CD8-positive, alpha-beta memory T cell (primary cell): ENCODE data around the gene MRI1. TPM values are rescaled to one million over a fixed set of nuclear protein-coding genes. Genes with fewer than 3 reads are reported as not detected.

Experiments used
- CTCF ChIA-PET: fragments of 350-600 bp; sonication (Branson Sonifier 250); formaldehyde crosslinking; loops from one replicate; lab custom pipeline; 2021; ENCODE audit warnings: antibody characterized with exemption; lab: Charles Lee
- POLR2A ChIA-PET: fragments of 350-600 bp; sonication (Branson Sonifier 250); formaldehyde crosslinking; loops from one replicate; lab custom pipeline; 2021; ENCODE audit warnings: antibody characterized with exemption; lab: Charles Lee
- DNase-seq, 5 donors: peaks; one replicate each; pipeline versions ENCODE4 v3.0.0 to v3.0.0-alpha.2; 2020 to 2022; ENCODE audit warnings: mixed read lengths in 1 of 5
- H3K27ac ChIP-seq: one replicate; pipeline ENCODE4 v1.7.0; 2013; ENCODE audit warnings: low read depth, mild to moderate bottlenecking, low read length, moderate library complexity
- H3K27me3 ChIP-seq: 2 replicates; pipeline ENCODE4 v1.7.0; 2013; ENCODE audit warnings: low read length, mild to moderate bottlenecking; ENCODE audit not compliant: insufficient read depth, poor library complexity, severe bottlenecking
- H3K36me3 ChIP-seq: 2 replicates; pipeline ENCODE4 v1.7.0; 2013; ENCODE audit warnings: mild to moderate bottlenecking, low read length, moderate library complexity; ENCODE audit not compliant: insufficient read depth
- H3K4me1 ChIP-seq: 2 replicates; pipeline ENCODE4 v1.7.0; 2013; ENCODE audit warnings: mild to moderate bottlenecking, low read length, moderate library complexity; ENCODE audit not compliant: insufficient read depth
- H3K4me3 ChIP-seq: 2 replicates; pipeline ENCODE4 v1.7.0; 2013; ENCODE audit warnings: mild to moderate bottlenecking, low read length
- H3K9me3 ChIP-seq: 2 replicates; pipeline ENCODE4 v1.7.0; 2013; ENCODE audit warnings: mild to moderate bottlenecking, low read length
- H3K27ac Mint-ChIP-seq, 8 donors: one replicate each; pipeline ENCODE4 v1.8.0; 2020 to 2021; ENCODE audit warnings: mixed read lengths in 8 of 8, mild to moderate bottlenecking in 6 of 8, inconsistent platforms in 3 of 8, moderate library complexity in 3 of 8
- H3K27me3 Mint-ChIP-seq, 2 donors: one replicate each; pipeline ENCODE4 v1.8.0; 2020 to 2021; ENCODE audit warnings: mixed read lengths in 2 of 2, mild to moderate bottlenecking in 1 of 2, moderate library complexity in 1 of 2
- H3K36me3 Mint-ChIP-seq, 3 donors: one replicate each; pipeline ENCODE4 v1.8.0; 2020 to 2021; ENCODE audit warnings: mixed read lengths in 3 of 3, inconsistent platforms in 1 of 3, mild to moderate bottlenecking in 1 of 3
- H3K4me1 Mint-ChIP-seq, 3 donors: one replicate each; pipeline ENCODE4 v1.8.0; 2020 to 2021; ENCODE audit warnings: mixed read lengths in 3 of 3, inconsistent platforms in 1 of 3, mild to moderate bottlenecking in 1 of 3
- H3K4me3 Mint-ChIP-seq, 7 donors: one replicate each; pipeline ENCODE4 v1.8.0; 2020 to 2021; ENCODE audit warnings: mixed read lengths in 7 of 7, mild to moderate bottlenecking in 6 of 7, moderate library complexity in 4 of 7, inconsistent platforms in 2 of 7
- H3K9me3 Mint-ChIP-seq, 5 donors: one replicate each; pipeline ENCODE4 v1.8.0; 2020 to 2022; ENCODE audit warnings: mixed read lengths in 5 of 5, mild to moderate bottlenecking in 3 of 5, moderate library complexity in 2 of 5, inconsistent platforms in 1 of 5
- polyA plus RNA-seq: library from polyadenylated mRNA; unstranded; fragments of 300-500 nt; fragmentation: Illumina TruSeq; gene quantifications from one replicate; pipeline ENCODE4 v1.2.3, GENCODE V29; 2021
- total RNA-seq, 2 experiments: library from RNA; stranded (reverse); gene quantifications; one replicate each; pipeline ENCODE4 v1.2.3, GENCODE V29; 2021

The MRI1 gene
- total and polyA plus RNA-seq, 3 experiments from 2014 or later, result 19.0 to 43.5 (median 42.4) TPM

GRCh38 chr19:13762635-13763235, 1.6 kb upstream of the MRI1 start:
- Histone ChIP-seq H3K27ac (no peak overlapping the region), H3K36me3 (peaks cover 17% of the 10 kb centered on the region)
- POLR2A ChIA-PET, result no interaction called here

GRCh38 chr19:13763265-13763664, 1.1 kb upstream of the MRI1 start:
- POLR2A ChIA-PET, result no interaction called here
- peak overlapping the region in 3 of 8 donors; percentile 55 to 88 (median 77) for H3K27ac Mint-ChIP-seq
- H3K4me3 Mint-ChIP-seq, result peak overlapping the region; percentile 67 to 90 (median 85)
- H3K4me1 Mint-ChIP-seq, result peaks cover 18 to 32% (median 20%) of the 10 kb centered on the region in 3 donors
- Histone ChIP-seq H3K9me3 (no peaks in the 10 kb centered on the region), H3K27me3 (no peaks in the 10 kb centered on the region), H3K4me1 (peaks cover 16% of the 10 kb centered on the region), H3K36me3 (peaks cover 11% of the 10 kb centered on the region), H3K27ac (peak overlapping the region; percentile 57), H3K4me3 (no peak overlapping the region)
- H3K9me3 Mint-ChIP-seq, result no peaks in the 10 kb centered on the region
- peaks cover 2 to 44% (median 7%) of the 10 kb centered on the region in 3 donors for H3K36me3 Mint-ChIP-seq
- no peak for DNase-seq
- H3K27me3 Mint-ChIP-seq, result no peaks in the 10 kb centered on the region
- CTCF ChIA-PET, result no interaction called here

More at GRCh38 chr19:13762635-13763235, 1.6 kb upstream of the MRI1 start:
- Mint-ChIP-seq H3K4me1 (peaks cover 18 to 32% (median 20%) of the 10 kb centered on the region in 3 donors), H3K36me3 (peaks cover 4 to 47% (median 6%) of the 10 kb centered on the region in 3 donors), H3K9me3 (no peaks in the 10 kb centered on the region), H3K27ac (no peak overlapping the region), H3K27me3 (no peaks in the 10 kb centered on the region), H3K4me3 (peak overlapping the region in 1 of 7 donors; percentile 91)
- CTCF ChIA-PET, result no interaction called here
- H3K27me3 ChIP-seq, result no peaks in the 10 kb centered on the region
- no peak for DNase-seq
- H3K9me3 ChIP-seq, result no peaks in the 10 kb centered on the region
- peaks cover 16% of the 10 kb centered on the region for H3K4me1 ChIP-seq
- no peak overlapping the region for H3K4me3 ChIP-seq

- peaks cover 4% of the 10 kb centered on the region for H3K36me3 ChIP-seq
- Mint-ChIP-seq H3K4me1 (peaks cover 18 to 32% (median 20%) of the 10 kb centered on the region in 3 donors), H3K27ac (peak overlapping the region; percentile 84 to 94 (median 90)), H3K4me3 (peak overlapping the region; percentile 81 to 94 (median 90)), H3K27me3 (no peaks in the 10 kb centered on the region), H3K9me3 (no peaks in the 10 kb centered on the region), H3K36me3 (peaks cover 0 to 42% (median 5%) of the 10 kb centered on the region in 3 donors)
- CTCF ChIA-PET, result interaction anchor here (0.7 to 1.7 kb wide), 4 partner anchors 19 to 98 kb away, joined by 3 to 7 read pairs (median 3); no protein-coding TSS in a partner anchor
- POLR2A ChIA-PET, result interaction anchor here (0.5 to 1.4 kb wide), 5 partner anchors 10 to 643 kb away, joined by 3 to 11 read pairs (median 5); partner anchors contain the start of gene ZSWIM4
- H3K27ac ChIP-seq, result peak overlapping the region; percentile 0
- H3K4me3 ChIP-seq, result peak overlapping the region; percentile 29
- H3K9me3 ChIP-seq, result no peaks in the 10 kb centered on the region
- H3K4me1 ChIP-seq, result peaks cover 16% of the 10 kb centered on the region
- peak; percentile 19 to 59 (median 26) for DNase-seq
- no peaks in the 10 kb centered on the region for H3K27me3 ChIP-seq
Observed at GRCh38 chr19:13764821-13765394, 586 bp downstream of the MRI1 start.

- Mint-ChIP-seq H3K27me3 (no peaks in the 10 kb centered on the region), H3K4me3 (peak overlapping the region; percentile 81 to 94 (median 90)), H3K9me3 (no peaks in the 10 kb centered on the region), H3K36me3 (peaks cover 0 to 41% (median 5%) of the 10 kb centered on the region in 3 donors), H3K4me1 (peaks cover 18 to 32% (median 20%) of the 10 kb centered on the region in 3 donors), H3K27ac (peak overlapping the region; percentile 84 to 94 (median 90))
- Histone ChIP-seq H3K4me1 (peaks cover 16% of the 10 kb centered on the region), H3K36me3 (peaks cover 4% of the 10 kb centered on the region), H3K27ac (peak overlapping the region; percentile 0), H3K4me3 (peak overlapping the region; percentile 29), H3K27me3 (no peaks in the 10 kb centered on the region), H3K9me3 (no peaks in the 10 kb centered on the region)
- POLR2A ChIA-PET, result interaction anchor here (0.8 to 1.4 kb wide), 4 partner anchors 9 to 36 kb away, joined by 3 to 11 read pairs (median 6); partner anchors contain the start of gene ZSWIM4
- CTCF ChIA-PET, result interaction anchor here (1.4 to 1.7 kb wide), 2 partner anchors 82 to 97 kb away, joined by 3 to 7 read pairs; no protein-coding TSS in a partner anchor
- DNase-seq, result no peak
Observed at GRCh38 chr19:13765395-13766094, 1.2 kb downstream of the MRI1 start.

GRCh38 chr19:13766095-13766481, 1.8 kb downstream of the MRI1 start:
- peak overlapping the region in 6 of 8 donors; percentile 16 to 89 (median 60) for H3K27ac Mint-ChIP-seq

GRCh38 chr19:13768510-13768909, 4.2 kb downstream of the MRI1 start:
- H3K9me3 ChIP-seq, result no peaks in the 10 kb centered on the region
- no peaks in the 10 kb centered on the region for H3K36me3 ChIP-seq
- Mint-ChIP-seq H3K27me3 (no peaks in the 10 kb centered on the region), H3K9me3 (no peaks in the 10 kb centered on the region), H3K4me3 (no peak overlapping the region), H3K4me1 (peaks cover 14 to 24% (median 16%) of the 10 kb centered on the region in 3 donors), H3K27ac (no peak overlapping the region), H3K36me3 (peaks cover 0 to 40% (median 5%) of the 10 kb centered on the region in 3 donors)
- ChIA-PET POLR2A (no interaction called here), CTCF (interaction anchor here (1.2 kb wide), 1 partner anchor 16 kb away, joined by 3 read pairs; no protein-coding TSS in a partner anchor)
- DNase-seq, result no peak
- peaks cover 16% of the 10 kb centered on the region for H3K4me1 ChIP-seq
- H3K27ac ChIP-seq, result no peak overlapping the region
- no peak overlapping the region for H3K4me3 ChIP-seq
- no peaks in the 10 kb centered on the region for H3K27me3 ChIP-seq

More at GRCh38 chr19:13766095-13766481, 1.8 kb downstream of the MRI1 start:
- peaks cover 0 to 41% (median 5%) of the 10 kb centered on the region in 3 donors for H3K36me3 Mint-ChIP-seq
- POLR2A ChIA-PET, result no interaction called here
- no peak for DNase-seq
- H3K27me3 ChIP-seq, result no peaks in the 10 kb centered on the region
- CTCF ChIA-PET, result no interaction called here
- no peaks in the 10 kb centered on the region for H3K27me3 Mint-ChIP-seq
- peak overlapping the region in 5 of 7 donors; percentile 18 to 94 (median 88) for H3K4me3 Mint-ChIP-seq
- no peak overlapping the region for H3K4me3 ChIP-seq
- H3K9me3 Mint-ChIP-seq, result no peaks in the 10 kb centered on the region
- no peak overlapping the region for H3K27ac ChIP-seq
- H3K4me1 Mint-ChIP-seq, result peaks cover 18 to 32% (median 20%) of the 10 kb centered on the region in 3 donors
- peaks cover 16% of the 10 kb centered on the region for H3K4me1 ChIP-seq
- H3K36me3 ChIP-seq, result peaks cover 4% of the 10 kb centered on the region
- no peaks in the 10 kb centered on the region for H3K9me3 ChIP-seq

- peaks cover 18 to 27% (median 20%) of the 10 kb centered on the region in 3 donors for H3K4me1 Mint-ChIP-seq
- POLR2A ChIA-PET, result no interaction called here
- Histone ChIP-seq H3K4me3 (no peak overlapping the region), H3K9me3 (no peaks in the 10 kb centered on the region), H3K36me3 (no peaks in the 10 kb centered on the region), H3K4me1 (peaks cover 14% of the 10 kb centered on the region), H3K27ac (no peak overlapping the region), H3K27me3 (no peaks in the 10 kb centered on the region)
- H3K4me3 Mint-ChIP-seq, result no peak overlapping the region
- H3K27me3 Mint-ChIP-seq, result no peaks in the 10 kb centered on the region
- no peak for DNase-seq
- CTCF ChIA-PET, result no interaction called here
- H3K27ac Mint-ChIP-seq, result no peak overlapping the region
- no peaks in the 10 kb centered on the region for H3K9me3 Mint-ChIP-seq
- H3K36me3 Mint-ChIP-seq, result peaks cover 0 to 46% (median 5%) of the 10 kb centered on the region in 3 donors
Observed at GRCh38 chr19:13770013-13770635, 5.8 kb downstream of the MRI1 start.
